Dedifferentiated amniotic fluid mesenchymal stem cell (primary cell): ENCODE results near the gene HIF3A.

Experiments used
- DNase-seq: peaks from one replicate; pipeline ENCODE4 v3.0.0-alpha.2; 2016; ENCODE audit errors: extremely low spot score

HIF3A gene

DNA sequence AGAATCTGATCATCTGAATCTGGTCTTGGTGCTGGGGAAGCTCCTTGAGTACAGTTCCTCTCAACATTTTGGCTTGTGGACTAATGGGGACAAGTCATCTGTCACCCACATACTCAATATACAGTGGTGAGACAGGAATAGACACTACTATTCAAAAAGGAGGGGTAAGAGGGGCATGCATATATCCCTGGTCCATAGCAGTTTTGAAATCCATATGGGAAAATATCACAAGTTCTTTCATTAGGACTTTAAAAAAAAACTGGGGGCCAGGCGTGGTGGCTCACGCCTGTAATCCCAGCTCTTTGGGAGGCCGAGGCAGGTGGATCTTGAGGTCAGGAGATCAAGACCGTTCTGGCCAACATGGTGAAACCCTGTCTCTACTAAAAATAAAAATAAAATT lies 29.8 kb downstream of the HIF3A start:
- no peak for DNase-seq

DNA sequence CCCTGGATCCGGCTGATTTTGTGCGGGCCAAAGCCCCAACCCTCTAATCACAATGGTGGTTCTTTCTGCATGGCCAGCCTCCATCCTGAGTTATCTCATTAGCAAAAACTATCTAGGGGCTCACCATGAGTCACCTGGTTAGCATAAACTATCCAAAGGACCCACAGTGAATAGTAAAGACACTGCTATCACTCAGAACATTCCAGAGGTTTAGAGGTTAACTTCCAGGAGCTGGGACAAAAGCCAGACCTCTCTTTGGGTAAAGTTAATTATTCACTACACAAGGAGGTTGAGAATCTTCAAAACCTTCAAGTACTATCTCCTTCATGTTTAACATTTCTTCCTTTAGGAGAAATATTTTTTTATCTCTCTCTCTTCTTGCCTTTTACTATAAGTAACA lies 31.2 kb downstream of the HIF3A start:
- DNase-seq, result no peak

DNA sequence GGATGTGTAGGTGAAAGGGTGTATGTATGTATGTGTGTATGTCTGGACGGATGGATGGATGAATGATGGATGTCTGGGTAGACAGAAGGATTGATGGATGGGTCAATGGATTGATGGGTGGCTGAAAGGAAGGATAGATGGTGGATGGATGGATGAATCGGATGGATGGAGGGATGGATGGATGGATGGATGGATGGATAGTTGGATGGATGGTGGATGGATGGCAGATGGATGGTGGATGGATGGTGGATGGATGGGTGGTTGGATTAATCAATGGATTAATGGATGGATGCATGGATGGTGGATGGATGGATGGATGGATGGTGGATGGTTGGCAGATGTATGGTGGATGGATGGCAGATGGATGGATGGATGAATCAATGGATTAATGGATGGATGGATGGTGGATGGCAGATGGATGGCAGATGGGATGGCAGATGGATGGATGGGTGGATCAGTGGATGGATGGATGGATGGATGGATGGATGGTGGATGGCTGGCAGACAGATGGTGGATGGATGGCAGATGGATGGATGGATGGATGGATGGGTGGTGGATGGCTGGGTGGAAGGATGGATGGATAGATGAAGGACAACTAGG lies 33.6 kb downstream of the HIF3A start:
- DNase-seq, result no peak

DNA sequence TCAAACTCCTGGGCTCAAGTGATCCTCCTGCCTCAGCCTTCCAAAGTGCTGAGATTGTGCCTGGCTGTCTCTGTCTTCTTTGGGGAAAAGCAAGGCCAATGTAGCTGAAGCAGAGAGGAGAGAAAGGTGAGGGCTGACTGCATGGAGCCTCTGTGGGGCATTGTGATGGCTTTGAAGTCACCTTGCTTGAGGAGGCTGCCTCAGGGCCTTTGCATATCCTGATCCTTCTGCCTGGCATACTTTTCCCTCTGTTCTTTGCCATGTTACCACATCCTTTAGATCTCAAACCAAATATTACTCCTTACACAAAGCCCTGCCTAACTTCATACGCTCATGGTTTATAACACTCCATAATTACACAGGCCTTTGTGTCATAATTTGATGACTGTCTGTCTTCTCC lies 40.6 kb downstream of the HIF3A start:
- no peak for DNase-seq

DNA sequence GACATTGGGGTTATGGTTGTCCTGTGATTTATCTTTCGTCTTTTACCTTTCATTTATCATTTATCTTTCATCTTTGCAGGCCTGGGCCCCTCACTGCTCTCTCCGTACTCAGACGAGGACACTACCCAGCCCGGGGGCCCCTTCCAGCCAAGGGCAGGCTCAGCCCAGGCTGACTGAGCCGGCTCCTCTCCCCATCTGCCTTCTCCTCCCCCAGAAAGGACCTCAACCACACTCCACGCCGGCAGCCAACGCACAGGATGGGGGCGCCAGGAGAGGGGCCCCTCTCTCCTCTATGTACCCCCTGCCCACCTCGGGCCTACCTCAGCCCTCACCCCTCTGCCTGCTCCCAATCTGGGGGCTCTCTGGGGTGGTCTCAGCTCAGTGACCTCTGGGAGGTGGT lies 42.6 kb downstream of the HIF3A start:
- DNase-seq, result no peak

DNA sequence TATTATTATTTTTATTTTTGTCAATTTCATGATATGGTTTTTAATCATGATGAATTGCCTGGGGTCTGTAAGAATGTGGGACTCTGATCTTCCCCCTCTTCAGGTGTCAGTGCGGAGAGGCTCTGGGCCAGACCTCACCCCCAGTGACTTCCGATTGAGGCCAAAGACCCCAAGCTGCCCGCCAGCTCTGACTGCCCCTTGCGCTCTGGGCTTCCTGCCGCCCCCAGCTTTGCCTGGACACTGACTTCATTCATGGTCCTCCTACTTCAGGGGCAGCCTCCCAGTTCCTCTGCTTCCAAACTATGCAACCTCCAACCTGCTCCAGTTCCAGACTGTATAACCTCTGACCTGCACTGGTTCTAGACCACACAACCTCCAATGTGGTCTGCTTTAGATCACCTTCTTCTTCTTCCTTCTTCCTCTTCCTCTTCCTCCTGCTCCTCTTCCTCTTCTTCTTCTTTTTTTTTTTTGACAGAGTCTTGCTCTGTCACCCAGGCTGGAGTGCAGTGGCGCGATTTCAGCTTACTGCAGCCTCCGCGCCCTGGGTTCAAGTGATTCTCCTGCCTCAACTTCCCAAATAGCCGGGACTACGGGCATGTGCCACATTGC lies 43.3 kb downstream of the HIF3A start:
- no peak for DNase-seq

DNA sequence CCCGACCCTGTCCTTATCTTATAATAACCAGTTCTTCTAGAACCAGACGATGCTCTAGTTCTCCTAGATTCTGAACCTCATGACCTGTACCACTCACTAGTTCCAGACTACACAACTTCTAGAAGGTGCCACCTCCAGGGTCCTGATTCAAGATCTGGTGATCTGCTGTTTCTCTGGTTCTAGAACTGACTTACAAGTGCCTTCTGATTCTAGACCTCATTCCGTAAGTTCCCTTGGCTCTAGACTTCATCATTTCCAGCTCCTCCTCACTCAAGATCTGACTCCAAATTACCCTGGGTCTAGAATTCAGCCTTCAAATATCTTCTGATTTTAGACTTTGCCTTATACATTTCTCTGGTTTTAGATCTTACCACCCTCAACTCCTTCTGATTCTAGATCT lies 45.1 kb downstream of the HIF3A start:
- DNase-seq, result no peak

DNA sequence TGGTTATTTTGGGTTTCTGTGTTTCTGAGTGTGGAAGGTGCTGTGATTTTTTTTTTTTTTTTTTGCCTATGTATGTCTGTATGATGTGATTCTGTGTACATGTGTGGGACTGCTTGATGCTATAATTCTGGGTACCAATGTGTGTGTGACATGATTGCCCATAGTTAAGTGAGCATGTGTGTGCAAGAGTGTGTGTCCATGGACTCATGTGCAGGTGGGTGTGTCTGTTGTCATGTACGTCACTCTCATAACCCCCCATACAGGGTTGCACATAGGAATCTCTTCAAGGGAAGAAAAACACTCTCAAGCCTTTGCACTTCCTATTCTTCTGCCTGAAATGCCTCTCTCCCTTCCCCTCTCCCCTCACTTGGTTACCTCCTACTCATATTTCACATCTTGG lies 47.5 kb downstream of the HIF3A start:
- DNase-seq, result no peak

DNA sequence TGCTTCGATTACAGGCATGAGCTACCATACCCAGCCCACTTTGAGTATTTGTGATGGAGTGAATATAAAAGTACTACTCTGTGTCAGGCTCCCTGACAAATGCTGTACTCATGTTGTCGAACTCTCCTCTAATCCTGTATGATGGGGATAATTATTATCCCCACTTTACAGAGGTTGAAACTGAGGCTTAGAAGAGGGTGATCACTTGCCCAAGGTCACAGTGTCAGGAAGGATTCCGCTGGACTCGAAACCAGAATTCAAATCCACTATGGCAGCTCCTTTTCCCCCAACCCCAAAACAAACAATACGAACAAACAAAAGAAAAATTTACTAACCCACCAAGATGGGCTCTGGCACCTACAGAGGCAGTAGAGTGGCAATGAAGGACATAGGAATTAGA lies 48.3 kb downstream of the HIF3A start:
- no peak for DNase-seq

DNA sequence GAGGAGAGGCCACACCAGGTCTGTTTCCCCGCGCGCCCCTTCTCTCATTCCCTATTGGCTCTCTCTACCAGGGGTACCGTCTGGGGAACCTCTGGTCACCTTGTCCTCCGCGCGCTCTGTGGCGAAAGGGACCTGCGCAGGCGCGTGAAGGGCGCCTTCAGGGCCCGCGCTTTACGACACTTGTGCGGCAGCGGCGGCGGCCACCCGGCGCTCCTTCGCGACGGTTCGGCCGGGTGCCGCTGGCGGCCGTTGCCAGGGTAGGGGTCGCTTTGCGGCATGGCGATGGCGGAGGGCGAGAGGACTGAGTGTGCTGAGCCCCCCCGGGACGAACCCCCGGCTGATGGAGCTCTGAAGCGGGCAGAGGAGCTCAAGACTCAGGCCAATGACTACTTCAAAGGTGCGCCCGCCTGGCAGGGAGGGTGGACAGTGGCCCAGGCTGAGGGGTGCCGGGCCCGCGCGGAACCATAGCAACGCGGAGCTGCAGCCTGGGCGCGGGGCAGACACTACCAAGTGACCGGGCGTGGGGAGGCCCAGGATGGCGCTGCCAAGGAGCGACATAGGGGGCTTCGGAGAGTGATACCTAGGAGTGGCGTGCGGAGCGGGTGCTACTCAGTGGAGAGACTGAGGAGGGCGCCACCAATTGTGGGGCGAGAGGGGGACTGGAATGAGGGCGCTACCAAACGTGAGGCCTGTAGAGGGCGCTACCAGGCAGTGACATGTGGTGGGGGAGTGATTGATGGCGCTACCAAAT lies 50.2 kb downstream of the HIF3A start, which contains the start of gene PPP5C:
Gene PPP5C, plus strand, starts transcription at position 267 of the 751 bp plus-strand sequence. Its CDS starts 10 bp downstream, at position 277.
- DNase-seq, result peak; percentile 86

DNA sequence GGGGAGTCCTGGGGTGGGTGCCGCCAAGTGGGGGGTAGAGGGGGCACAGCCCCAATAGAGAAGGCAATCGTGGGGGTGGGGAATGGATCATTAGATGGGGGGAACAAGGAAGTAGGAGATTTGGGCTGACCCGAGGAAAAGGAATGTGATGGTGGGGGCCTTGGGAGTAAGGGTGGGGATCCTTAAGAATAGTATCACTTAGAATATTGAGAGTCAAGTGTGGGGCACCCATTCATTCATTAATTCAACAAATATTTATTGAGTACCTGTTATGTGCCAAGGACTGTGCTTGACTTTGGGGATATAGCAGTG lies 50.7 kb downstream of the HIF3A start:
- no peak for DNase-seq

DNA sequence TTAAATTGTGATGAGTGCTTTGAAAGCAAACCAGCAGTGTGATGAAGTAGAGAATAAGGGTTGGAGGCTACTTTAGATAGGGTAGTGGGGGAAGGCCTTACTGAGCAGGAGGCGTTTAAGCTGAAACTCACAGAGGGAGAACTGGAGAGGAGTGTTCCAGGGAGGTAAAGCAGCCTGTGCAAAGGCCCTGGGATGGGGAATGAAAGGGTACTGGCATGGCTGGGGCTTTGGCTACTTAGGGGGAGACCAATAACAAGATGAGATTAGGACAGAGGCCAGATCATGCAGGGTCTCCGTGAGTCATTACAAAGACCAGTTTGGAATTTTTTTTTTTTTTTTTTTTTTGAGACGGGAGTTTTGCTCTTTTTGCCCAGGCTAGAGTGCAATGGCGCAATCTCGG lies 51.1 kb downstream of the HIF3A start:
- no peak for DNase-seq

DNA sequence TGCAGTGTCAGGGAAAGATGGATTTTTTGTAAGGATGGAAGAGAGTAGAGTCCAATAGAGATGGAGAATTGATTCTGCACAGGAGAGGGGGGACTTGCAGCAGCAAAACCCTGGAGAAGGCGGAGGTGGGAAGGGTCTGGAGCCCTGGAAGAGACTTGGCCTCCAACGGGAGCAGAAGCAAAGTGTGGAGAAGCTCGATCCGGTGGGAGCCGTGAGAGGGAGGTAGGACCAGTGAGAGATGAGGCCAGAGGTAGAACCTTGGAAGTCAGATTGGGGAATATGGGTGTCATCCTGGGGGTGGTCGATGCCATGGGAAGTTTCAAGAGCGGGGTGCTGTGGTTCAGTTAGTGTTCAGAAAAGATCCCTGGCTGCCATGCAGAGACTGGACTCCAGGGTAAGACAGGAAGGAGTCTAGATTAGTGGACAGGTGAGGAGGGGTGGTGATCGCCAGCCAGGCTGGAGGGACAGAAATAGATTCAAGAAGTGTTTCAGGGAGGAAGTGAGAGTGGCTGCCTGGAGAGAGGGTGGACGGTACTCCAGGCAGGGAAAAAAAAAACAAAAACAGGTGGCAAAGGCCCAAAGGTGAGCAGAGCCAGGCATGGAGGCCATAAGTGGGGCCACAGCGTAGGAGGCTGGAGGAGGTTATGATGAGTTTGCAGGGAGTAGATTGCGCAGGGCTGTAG lies 52.6 kb downstream of the HIF3A start:
- DNase-seq, result no peak

DNA sequence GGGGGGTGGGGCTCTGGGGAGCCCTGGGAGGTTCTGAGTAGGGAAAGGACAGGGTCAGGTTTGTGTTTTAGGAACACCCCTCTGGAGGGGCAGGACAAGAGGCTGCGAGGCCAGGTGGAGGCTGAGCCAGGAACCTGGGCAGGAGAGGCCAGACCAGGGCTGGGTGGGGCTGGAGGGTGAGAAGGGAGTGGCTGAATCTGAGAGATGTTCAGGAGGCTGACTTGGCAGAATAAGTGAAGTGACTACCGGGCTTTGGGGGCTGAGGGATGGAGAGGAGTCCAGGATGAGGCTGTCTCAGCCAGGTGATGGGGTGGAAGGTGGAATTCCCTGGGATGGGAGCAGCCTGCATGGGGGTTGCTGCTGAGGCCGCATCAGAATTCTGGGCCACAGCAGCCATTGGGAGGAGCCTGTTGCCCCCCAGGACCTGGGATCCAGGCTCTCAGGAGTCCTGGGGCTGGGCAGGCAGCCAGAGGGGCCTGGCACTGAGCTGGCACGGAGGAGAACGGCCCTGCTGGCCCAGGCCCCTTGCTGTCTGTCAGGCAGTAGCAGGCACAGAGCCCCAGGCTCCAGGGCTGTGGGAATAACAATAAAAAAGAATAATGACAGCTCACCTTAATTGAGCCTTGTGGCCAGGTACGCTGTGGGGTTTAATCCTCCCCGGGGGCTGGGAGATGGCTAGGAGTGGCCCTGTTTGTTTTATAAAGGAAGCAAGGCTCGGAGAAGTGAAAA lies 53.4 kb downstream of the HIF3A start:
- no peak for DNase-seq

DNA sequence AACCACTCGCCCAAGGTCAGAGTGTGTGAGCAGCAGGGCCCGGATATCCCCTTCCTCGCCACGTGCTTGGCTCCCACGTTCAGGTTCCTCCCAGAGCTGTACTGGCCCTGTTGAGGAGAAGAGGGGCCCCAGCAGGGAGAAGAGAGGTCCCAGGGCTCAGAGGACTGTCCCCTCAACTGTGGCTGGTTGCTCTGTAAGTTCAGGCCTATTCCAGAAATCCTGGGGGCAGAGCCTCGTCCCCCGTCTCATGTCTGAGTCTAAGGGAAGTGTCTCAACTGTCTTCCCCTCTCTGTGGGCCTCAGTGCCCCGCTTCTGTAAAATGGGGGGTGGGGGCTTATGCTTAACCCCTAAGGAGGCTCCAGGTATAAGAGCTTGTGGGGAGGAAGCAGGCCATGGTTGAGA lies 53.9 kb downstream of the HIF3A start:
- DNase-seq, result no peak

DNA sequence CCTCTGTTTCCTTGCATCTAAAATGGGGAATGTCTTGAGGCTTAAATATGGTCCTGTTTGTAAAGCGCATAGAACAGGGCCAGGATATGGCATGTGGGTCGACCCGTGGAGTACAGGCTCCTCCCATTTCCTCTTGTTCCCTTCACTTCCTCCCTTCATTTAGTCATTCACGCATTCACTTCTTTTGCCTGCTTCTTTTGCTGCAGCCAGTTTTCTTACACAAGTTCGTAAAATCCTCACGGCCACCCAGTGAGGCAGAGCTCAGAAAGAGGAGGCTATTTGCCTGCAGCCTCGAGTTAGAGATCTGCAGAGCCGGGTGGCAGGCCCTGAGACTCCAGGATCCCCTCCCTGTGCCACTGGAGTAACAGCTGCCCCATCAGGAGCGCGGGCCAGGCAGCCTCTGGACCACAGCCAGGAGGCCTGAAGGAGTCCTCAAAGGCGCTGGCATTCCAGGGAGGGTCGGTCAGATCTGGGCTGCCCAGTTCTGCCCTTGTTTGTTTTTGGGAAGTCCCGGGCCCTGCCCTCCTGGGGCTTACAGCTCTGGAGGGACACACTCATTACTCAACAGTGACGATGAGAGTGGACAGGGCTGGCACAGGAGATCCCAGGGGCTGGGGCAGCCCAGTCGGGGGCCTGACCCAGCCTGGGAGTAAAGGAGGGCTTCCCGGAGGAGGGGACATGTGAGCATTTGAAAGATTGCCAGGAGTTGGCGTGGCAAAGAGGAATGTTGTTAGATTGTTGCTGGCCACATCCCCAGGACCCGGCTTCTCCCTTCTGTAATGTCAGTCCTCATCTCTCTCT lies 54.6 kb downstream of the HIF3A start:
- DNase-seq, result no peak

DNA sequence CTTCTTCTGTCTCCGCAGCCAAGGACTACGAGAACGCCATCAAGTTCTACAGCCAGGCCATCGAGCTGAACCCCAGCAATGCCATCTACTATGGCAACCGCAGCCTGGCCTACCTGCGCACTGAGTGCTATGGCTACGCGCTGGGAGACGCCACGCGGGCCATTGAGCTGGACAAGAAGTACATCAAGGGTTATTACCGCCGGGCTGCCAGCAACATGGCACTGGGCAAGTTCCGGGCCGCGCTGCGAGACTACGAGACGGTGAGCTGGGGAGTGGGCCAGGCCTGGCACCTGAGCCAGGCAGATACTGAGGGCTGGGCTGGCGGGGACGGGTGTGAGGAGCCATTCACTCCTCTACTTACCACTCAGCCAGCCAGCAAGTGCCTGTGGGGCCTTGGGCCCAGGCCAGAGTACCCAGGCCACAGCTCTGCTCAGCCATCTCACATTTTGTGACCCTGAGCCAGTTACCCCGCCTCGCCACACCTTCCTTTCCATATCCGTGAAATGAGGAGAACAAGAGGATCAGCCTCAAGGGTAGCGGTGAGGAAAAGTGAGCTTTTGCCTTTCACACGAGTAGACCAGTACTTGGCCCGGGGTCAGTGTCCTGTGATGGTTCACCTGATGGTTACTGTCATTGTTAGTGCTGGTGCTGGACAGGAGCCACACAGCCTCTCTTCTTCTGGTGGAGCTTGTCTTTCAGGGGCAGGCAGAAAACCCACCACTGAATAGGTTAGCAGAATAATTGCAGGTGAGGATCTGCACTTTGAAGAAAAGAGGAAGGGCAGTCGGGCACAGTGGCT lies 57.1 kb downstream of the HIF3A start:
- DNase-seq, result no peak

DNA sequence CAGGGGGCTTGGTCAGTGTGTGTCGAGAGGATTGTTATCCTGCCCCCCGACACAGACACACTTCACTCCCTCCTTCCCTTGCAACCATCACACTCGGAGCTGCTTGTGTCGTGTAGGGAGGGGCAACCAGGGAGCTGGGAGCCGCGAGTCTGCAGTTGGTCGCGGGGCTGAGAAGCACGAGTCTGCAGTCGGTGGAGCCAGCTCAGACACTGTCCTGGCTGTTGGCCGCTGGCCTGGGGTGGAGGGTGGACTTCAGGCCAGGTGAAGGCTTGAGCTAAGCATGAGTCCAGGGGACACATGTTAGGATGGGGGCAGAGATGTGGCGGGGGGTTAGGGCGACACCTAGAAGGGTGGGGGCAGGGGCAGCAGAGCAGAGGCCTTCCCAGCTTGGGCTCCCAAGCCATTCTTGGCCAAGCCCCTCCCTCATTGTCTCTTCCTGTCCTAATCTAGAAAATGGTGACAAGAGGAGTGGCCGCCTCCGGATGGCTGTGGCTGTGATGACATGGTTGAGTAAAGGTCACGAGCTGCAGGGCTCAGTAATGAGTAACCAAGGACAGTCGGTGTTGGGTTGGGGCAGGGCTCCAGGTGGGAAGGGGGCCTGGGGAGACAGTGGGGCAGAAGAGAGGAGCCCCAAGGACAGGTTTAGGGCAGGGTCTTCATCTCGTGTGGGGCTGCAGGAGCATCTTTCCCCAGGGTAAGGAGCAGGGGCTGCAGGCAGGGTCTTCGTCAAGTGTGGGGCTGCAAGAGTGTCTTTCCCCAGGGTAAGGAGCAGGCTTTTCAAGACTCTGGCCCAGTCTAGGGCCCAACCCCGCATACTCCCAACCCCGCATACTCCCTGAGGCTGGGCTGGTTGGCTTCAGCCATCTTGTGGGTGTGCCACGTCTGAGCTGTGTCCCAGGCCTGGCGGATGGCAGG lies 58.6 kb downstream of the HIF3A start:
- DNase-seq, result no peak
